Cardiac fibroblast (primary cell): ENCODE data around the gene TMEM259.
A peak's percentile ranks its signal among the peaks of the same experiment; 100 is the strongest.

Experiments used
- DNase-seq, 2 donors: peaks; one replicate each; pipeline versions ENCODE4 v3.0.0 to v3.0.0-alpha.2; 2010; ENCODE audit warnings: low read depth in 2 of 2
- H3K4me3 ChIP-seq, 2 donors: replicated peaks in 1 of 2; 1 replicate in 1 of 2; 2 replicates in 1 of 2; pipeline ENCODE4 v1.5.1; 2011; ENCODE audit warnings: low read depth in 2 of 2, low read length in 2 of 2, mild to moderate bottlenecking in 2 of 2, moderate library complexity in 1 of 2
- CTCF ChIP-seq: IDR thresholded peaks from one replicate; pipeline ENCODE4 v1.5.1; 2011; ENCODE audit warnings: low read depth, mild to moderate bottlenecking, low read length, inconsistent platforms

Gene TMEM259

GRCh38 chr19:993361-993830, 27.5 kb downstream of the TMEM259 start:
- no peak for DNase-seq
- TF ChIP-seq CTCF = no peak
- no peak overlapping the region for H3K4me3 ChIP-seq

- H3K4me3 ChIP-seq = no peak overlapping the region
- TF ChIP-seq CTCF = no peak
- DNase-seq = no peak
Observed at GRCh38 chr19:992670-993055, 28.3 kb downstream of the TMEM259 start.

- H3K4me3 ChIP-seq = no peak overlapping the region
- DNase-seq = no peak
- TF ChIP-seq CTCF = no peak
Observed at GRCh38 chr19:991932-992669, 28.8 kb downstream of the TMEM259 start.

GRCh38 chr19:991174-991931, 29.6 kb downstream of the TMEM259 start:
- no peak overlapping the region for H3K4me3 ChIP-seq
- no peak for TF ChIP-seq CTCF
- DNase-seq = peak; percentile 58 to 64

- DNase-seq = no peak
- TF ChIP-seq CTCF = no peak
- H3K4me3 ChIP-seq = no peak overlapping the region
Observed at GRCh38 chr19:990746-991145, 30.2 kb downstream of the TMEM259 start.

- no peak overlapping the region for H3K4me3 ChIP-seq
- no peak for DNase-seq
- no peak for TF ChIP-seq CTCF
Observed at GRCh38 chr19:990119-990571, 30.8 kb downstream of the TMEM259 start.
